H9 (cell line): Measurements from ENCODE around the gene SECTM1. TPM values are rescaled to one million over a fixed set of nuclear protein-coding genes. Genes with fewer than 3 reads are reported as not detected.

Experiments
- DNase-seq: peaks from one replicate; pipeline ENCODE4 v3.0.0-alpha.2; 2017
- H2AFZ ChIP-seq: one replicate; pipeline ENCODE4 v1.6.1; 2013; ENCODE audit warnings: mild to moderate bottlenecking, low read length, control low read depth, moderate library complexity
- H2AK5ac ChIP-seq: 2 replicates; pipeline ENCODE4 v1.6.1; 2013; ENCODE audit warnings: low read length, control low read depth, mixed read lengths; ENCODE audit not compliant: insufficient read length
- H2BK120ac ChIP-seq: one replicate; pipeline ENCODE4 v1.6.1; 2013; ENCODE audit warnings: low read depth, mild to moderate bottlenecking, low read length, control low read depth, inconsistent platforms; ENCODE audit not compliant: poor library complexity, severe bottlenecking
- H2BK12ac ChIP-seq: 2 replicates; pipeline ENCODE4 v1.6.1; 2013; ENCODE audit warnings: low read length, control low read depth, mixed read lengths, low read depth; ENCODE audit not compliant: insufficient read length
- H2BK15ac ChIP-seq: 2 replicates; pipeline ENCODE4 v1.6.1; 2013; ENCODE audit warnings: low read depth, low read length, control low read depth
- H2BK20ac ChIP-seq: one replicate; pipeline ENCODE4 v1.6.1; 2013; ENCODE audit warnings: low read depth, mild to moderate bottlenecking, low read length, control low read depth, inconsistent platforms; ENCODE audit not compliant: poor library complexity, severe bottlenecking
- H2BK5ac ChIP-seq: 2 replicates; pipeline ENCODE4 v1.6.1; 2013; ENCODE audit warnings: low read length, control low read depth, mixed read lengths; ENCODE audit not compliant: insufficient read length
- H3K14ac ChIP-seq: 2 replicates; pipeline ENCODE4 v1.6.1; 2013; ENCODE audit warnings: low read length, control low read depth; ENCODE audit not compliant: insufficient read depth
- H3K18ac ChIP-seq: 2 replicates; pipeline ENCODE4 v1.6.1; 2013; ENCODE audit warnings: low read depth, mild to moderate bottlenecking, mixed read lengths, low read length, control low read depth; ENCODE audit not compliant: insufficient read length
- H3K23ac ChIP-seq: 2 replicates; pipeline ENCODE4 v1.6.1; 2013; ENCODE audit warnings: low read length, control low read depth, mixed read lengths, low read depth; ENCODE audit not compliant: insufficient read length
- H3K23me2 ChIP-seq: 2 replicates; pipeline ENCODE4 v1.6.1; 2013; ENCODE audit warnings: low read depth, mild to moderate bottlenecking, mixed read lengths, low read length, control low read depth; ENCODE audit not compliant: insufficient read length, poor library complexity, severe bottlenecking
- H3K27ac ChIP-seq: 2 replicates; pipeline ENCODE4 v1.5.1; 2013; ENCODE audit warnings: low read length, control low read depth, mixed read lengths, low read depth; ENCODE audit not compliant: insufficient read length
- H3K27me3 ChIP-seq: 2 replicates; pipeline ENCODE4 v1.6.1; 2013; ENCODE audit warnings: low read length, control low read depth, inconsistent platforms; ENCODE audit not compliant: insufficient read depth
- H3K4ac ChIP-seq: 2 replicates; pipeline ENCODE4 v1.6.1; 2013; ENCODE audit warnings: low read depth, mild to moderate bottlenecking, control low read depth, inconsistent platforms, low read length, moderate library complexity
- H3K4me1 ChIP-seq: 2 replicates; pipeline ENCODE4 v1.6.1; 2013; ENCODE audit warnings: low read length, control low read depth, inconsistent platforms; ENCODE audit not compliant: insufficient read depth
- H3K4me2 ChIP-seq: 2 replicates; pipeline ENCODE4 v1.6.1; 2013; ENCODE audit warnings: low read length, control low read depth, mixed read lengths; ENCODE audit not compliant: insufficient read length, insufficient read depth
- H3K56ac ChIP-seq: 2 replicates; pipeline ENCODE4 v1.6.1; 2013; ENCODE audit warnings: low read depth, mild to moderate bottlenecking, mixed read lengths, low read length, control low read depth; ENCODE audit not compliant: insufficient read length
- H3K79me1 ChIP-seq: 2 replicates; pipeline ENCODE4 v1.6.1; 2013; ENCODE audit warnings: low read depth, mild to moderate bottlenecking, moderate library complexity, low read length, control low read depth, inconsistent platforms; ENCODE audit not compliant: insufficient read depth, poor library complexity, severe bottlenecking
- H3K79me2 ChIP-seq: 2 replicates; pipeline ENCODE4 v1.6.1; 2013; ENCODE audit warnings: low read length, control low read depth, inconsistent platforms; ENCODE audit not compliant: insufficient read depth
- H3K9ac ChIP-seq: 2 replicates; pipeline ENCODE4 v1.6.1; 2013; ENCODE audit warnings: low read length, control low read depth, mixed read lengths; ENCODE audit not compliant: insufficient read length; ENCODE audit errors: extremely low read depth
- H3K9me3 ChIP-seq: one replicate; pipeline ENCODE4 v1.6.1; 2013; ENCODE audit warnings: low read depth, low read length, inconsistent platforms; ENCODE audit not compliant: control insufficient read depth
- H3T11ph ChIP-seq: one replicate; pipeline ENCODE4 v1.6.1; 2013; ENCODE audit warnings: mild to moderate bottlenecking, low read length, control low read depth, inconsistent platforms
- H4K20me1 ChIP-seq: one replicate; pipeline ENCODE4 v1.6.1; 2013; ENCODE audit not compliant: control insufficient read depth, insufficient read length, insufficient read depth
- H4K5ac ChIP-seq: 2 replicates; pipeline ENCODE4 v1.6.1; 2013; ENCODE audit warnings: low read depth, mild to moderate bottlenecking, mixed read lengths, low read length, control low read depth; ENCODE audit not compliant: insufficient read length
- H4K8ac ChIP-seq: replicated peaks from 2 replicates; pipeline ENCODE4 v1.6.1; 2013; ENCODE audit warnings: low read length, control low read depth, mixed read lengths, low read depth; ENCODE audit not compliant: insufficient read length
- H4K91ac ChIP-seq: 2 replicates; pipeline ENCODE4 v1.6.1; 2013; ENCODE audit warnings: low read depth, mild to moderate bottlenecking, moderate library complexity, mixed read lengths, low read length, control low read depth; ENCODE audit not compliant: insufficient read length
- H3K27ac Mint-ChIP-seq, 3 experiments: 2 replicates in 2 of 3; 3 replicates in 1 of 3; pipeline ENCODE4 v1.8.0; 2020 to 2021; ENCODE audit warnings: mixed read lengths in 3 of 3, mild to moderate bottlenecking in 1 of 3, moderate library complexity in 1 of 3
- H3K27me3 Mint-ChIP-seq: 2 replicates; pipeline ENCODE4 v1.8.0; 2021; ENCODE audit warnings: low read depth, mild to moderate bottlenecking, moderate library complexity, mixed read lengths
- H3K36me3 Mint-ChIP-seq, 3 experiments: 2 replicates in 2 of 3; 3 replicates in 1 of 3; pipeline ENCODE4 v1.8.0; 2020 to 2021; ENCODE audit warnings: low read depth in 3 of 3, mixed read lengths in 3 of 3; ENCODE audit not compliant: insufficient read depth in 1 of 3
- H3K4me1 Mint-ChIP-seq, 2 experiments: 2 replicates each; pipeline ENCODE4 v1.8.0; 2020; ENCODE audit warnings: mixed read lengths in 2 of 2
- H3K4me3 Mint-ChIP-seq, 2 experiments: 2 replicates in 1 of 2; 3 replicates in 1 of 2; pipeline ENCODE4 v1.8.0; 2020 to 2021; ENCODE audit warnings: mild to moderate bottlenecking in 2 of 2, mixed read lengths in 2 of 2, moderate library complexity in 1 of 2
- H3K9me3 Mint-ChIP-seq, 2 experiments: 2 replicates in 1 of 2; 3 replicates in 1 of 2; pipeline ENCODE4 v1.8.0; 2020; ENCODE audit warnings: mild to moderate bottlenecking in 2 of 2, mixed read lengths in 2 of 2, moderate library complexity in 1 of 2
- CTCF ChIP-seq: fragments of 200-600 bp; sonication (generic); conservative IDR thresholded peaks from 3 replicates; pipeline ENCODE4 v1.8.0; 2021; ENCODE audit warnings: antibody characterized with exemption, mild to moderate bottlenecking
- WGBS: extraction: QIAGEN DNeasy Blood & Tissue Kit; methylation state at CpG from one replicate; pipeline ENCODE4 v1.1.7; 2013; ENCODE audit warnings: missing lambda C conversion rate, low lambda C conversion rate, mixed read lengths; ENCODE audit not compliant: insufficient read length; ENCODE audit errors: extremely low coverage; 5-methylcytosine and 5-hydroxymethylcytosine counted together
- total RNA-seq: library from RNA; stranded (reverse); gene quantifications from 2 replicates; pipeline ENCODE4 v1.2.1, GENCODE V29; 2021

The SECTM1 gene
- total RNA-seq, 1 experiment from 2014 or later, result 0.28 TPM

GRCh38 chr17:82353484-82353883, 19.9 kb upstream of the SECTM1 start:
- Histone ChIP-seq H3K79me1 (no peaks in the 10 kb centered on the region), H4K8ac (no peak overlapping the region), H3K9me3 (no peaks in the 10 kb centered on the region), H3K23ac (no peak overlapping the region), H3K56ac (no peak overlapping the region), H3K4ac (no peak overlapping the region), H2AK5ac (no peak overlapping the region), H3K4me1 (peaks cover 2% of the 10 kb centered on the region; the same call in 1 of the 2 replicates), H2AFZ (no peak overlapping the region), H2BK12ac (no peak overlapping the region), H2BK5ac (no peak overlapping the region), H4K91ac (no peak overlapping the region), H3K14ac (no peak overlapping the region), H4K5ac (no peak overlapping the region), H3K27ac (no peak overlapping the region), H3K79me2 (no peaks in the 10 kb centered on the region), H2BK120ac (no peak overlapping the region), H3K27me3 (no peaks in the 10 kb centered on the region), H2BK15ac (no peak overlapping the region), H2BK20ac (no peak overlapping the region), H4K20me1 (no peaks in the 10 kb centered on the region), H3K18ac (no peak overlapping the region), H3K23me2 (no peaks in the 10 kb centered on the region), H3K9ac (no peak overlapping the region), H3K4me2 (no peak overlapping the region), H3T11ph (no peak overlapping the region)
- no peak overlapping the region for H3K4me3 Mint-ChIP-seq
- peaks cover 2 to 20% of the 10 kb centered on the region in 2 experiments for H3K4me1 Mint-ChIP-seq
- DNase-seq, result no peak
- no peaks in the 10 kb centered on the region for H3K9me3 Mint-ChIP-seq
- peaks cover 7% of the 10 kb centered on the region for H3K27me3 Mint-ChIP-seq
- no peaks in the 10 kb centered on the region for H3K36me3 Mint-ChIP-seq
- H3K27ac Mint-ChIP-seq, result no peak overlapping the region
- no peak for TF ChIP-seq CTCF
- no CpG with 5 or more reads among the region's 8 CpGs for WGBS
